H9 (cell line): ENCODE results near the gene ATF7. TPM values are rescaled to one million over a fixed set of nuclear protein-coding genes. Genes with fewer than 3 reads are reported as not detected.
"Not testable (repeated sequence)": the region's sequence is repeated elsewhere in the genome, so short reads cannot be mapped to it uniquely, and the experiment has no call there.

Experiments used
- DNase-seq: peaks from one replicate; pipeline ENCODE4 v3.0.0-alpha.2; 2017
- H2AFZ ChIP-seq: one replicate; pipeline ENCODE4 v1.6.1; 2013; ENCODE audit warnings: mild to moderate bottlenecking, low read length, control low read depth, moderate library complexity
- H2AK5ac ChIP-seq: 2 replicates; pipeline ENCODE4 v1.6.1; 2013; ENCODE audit warnings: low read length, control low read depth, mixed read lengths; ENCODE audit not compliant: insufficient read length
- H2BK120ac ChIP-seq: one replicate; pipeline ENCODE4 v1.6.1; 2013; ENCODE audit warnings: low read depth, mild to moderate bottlenecking, low read length, control low read depth, inconsistent platforms; ENCODE audit not compliant: poor library complexity, severe bottlenecking
- H2BK12ac ChIP-seq: 2 replicates; pipeline ENCODE4 v1.6.1; 2013; ENCODE audit warnings: low read length, control low read depth, mixed read lengths, low read depth; ENCODE audit not compliant: insufficient read length
- H2BK15ac ChIP-seq: 2 replicates; pipeline ENCODE4 v1.6.1; 2013; ENCODE audit warnings: low read depth, low read length, control low read depth
- H2BK20ac ChIP-seq: one replicate; pipeline ENCODE4 v1.6.1; 2013; ENCODE audit warnings: low read depth, mild to moderate bottlenecking, low read length, control low read depth, inconsistent platforms; ENCODE audit not compliant: poor library complexity, severe bottlenecking
- H2BK5ac ChIP-seq: 2 replicates; pipeline ENCODE4 v1.6.1; 2013; ENCODE audit warnings: low read length, control low read depth, mixed read lengths; ENCODE audit not compliant: insufficient read length
- H3K14ac ChIP-seq: 2 replicates; pipeline ENCODE4 v1.6.1; 2013; ENCODE audit warnings: low read length, control low read depth; ENCODE audit not compliant: insufficient read depth
- H3K18ac ChIP-seq: 2 replicates; pipeline ENCODE4 v1.6.1; 2013; ENCODE audit warnings: low read depth, mild to moderate bottlenecking, mixed read lengths, low read length, control low read depth; ENCODE audit not compliant: insufficient read length
- H3K23ac ChIP-seq: 2 replicates; pipeline ENCODE4 v1.6.1; 2013; ENCODE audit warnings: low read length, control low read depth, mixed read lengths, low read depth; ENCODE audit not compliant: insufficient read length
- H3K23me2 ChIP-seq: 2 replicates; pipeline ENCODE4 v1.6.1; 2013; ENCODE audit warnings: low read depth, mild to moderate bottlenecking, mixed read lengths, low read length, control low read depth; ENCODE audit not compliant: insufficient read length, poor library complexity, severe bottlenecking
- H3K27ac ChIP-seq: 2 replicates; pipeline ENCODE4 v1.5.1; 2013; ENCODE audit warnings: low read length, control low read depth, mixed read lengths, low read depth; ENCODE audit not compliant: insufficient read length
- H3K27me3 ChIP-seq: 2 replicates; pipeline ENCODE4 v1.6.1; 2013; ENCODE audit warnings: low read length, control low read depth, inconsistent platforms; ENCODE audit not compliant: insufficient read depth
- H3K4ac ChIP-seq: 2 replicates; pipeline ENCODE4 v1.6.1; 2013; ENCODE audit warnings: low read depth, mild to moderate bottlenecking, control low read depth, inconsistent platforms, low read length, moderate library complexity
- H3K4me1 ChIP-seq: 2 replicates; pipeline ENCODE4 v1.6.1; 2013; ENCODE audit warnings: low read length, control low read depth, inconsistent platforms; ENCODE audit not compliant: insufficient read depth
- H3K4me2 ChIP-seq: 2 replicates; pipeline ENCODE4 v1.6.1; 2013; ENCODE audit warnings: low read length, control low read depth, mixed read lengths; ENCODE audit not compliant: insufficient read length, insufficient read depth
- H3K56ac ChIP-seq: 2 replicates; pipeline ENCODE4 v1.6.1; 2013; ENCODE audit warnings: low read depth, mild to moderate bottlenecking, mixed read lengths, low read length, control low read depth; ENCODE audit not compliant: insufficient read length
- H3K79me1 ChIP-seq: 2 replicates; pipeline ENCODE4 v1.6.1; 2013; ENCODE audit warnings: low read depth, mild to moderate bottlenecking, moderate library complexity, low read length, control low read depth, inconsistent platforms; ENCODE audit not compliant: insufficient read depth, poor library complexity, severe bottlenecking
- H3K79me2 ChIP-seq: 2 replicates; pipeline ENCODE4 v1.6.1; 2013; ENCODE audit warnings: low read length, control low read depth, inconsistent platforms; ENCODE audit not compliant: insufficient read depth
- H3K9ac ChIP-seq: 2 replicates; pipeline ENCODE4 v1.6.1; 2013; ENCODE audit warnings: low read length, control low read depth, mixed read lengths; ENCODE audit not compliant: insufficient read length; ENCODE audit errors: extremely low read depth
- H3K9me3 ChIP-seq: one replicate; pipeline ENCODE4 v1.6.1; 2013; ENCODE audit warnings: low read depth, low read length, inconsistent platforms; ENCODE audit not compliant: control insufficient read depth
- H3T11ph ChIP-seq: one replicate; pipeline ENCODE4 v1.6.1; 2013; ENCODE audit warnings: mild to moderate bottlenecking, low read length, control low read depth, inconsistent platforms
- H4K20me1 ChIP-seq: one replicate; pipeline ENCODE4 v1.6.1; 2013; ENCODE audit not compliant: control insufficient read depth, insufficient read length, insufficient read depth
- H4K5ac ChIP-seq: 2 replicates; pipeline ENCODE4 v1.6.1; 2013; ENCODE audit warnings: low read depth, mild to moderate bottlenecking, mixed read lengths, low read length, control low read depth; ENCODE audit not compliant: insufficient read length
- H4K8ac ChIP-seq: replicated peaks from 2 replicates; pipeline ENCODE4 v1.6.1; 2013; ENCODE audit warnings: low read length, control low read depth, mixed read lengths, low read depth; ENCODE audit not compliant: insufficient read length
- H4K91ac ChIP-seq: 2 replicates; pipeline ENCODE4 v1.6.1; 2013; ENCODE audit warnings: low read depth, mild to moderate bottlenecking, moderate library complexity, mixed read lengths, low read length, control low read depth; ENCODE audit not compliant: insufficient read length
- H3K27ac Mint-ChIP-seq, 3 experiments: 2 replicates in 2 of 3; 3 replicates in 1 of 3; pipeline ENCODE4 v1.8.0; 2020 to 2021; ENCODE audit warnings: mixed read lengths in 3 of 3, mild to moderate bottlenecking in 1 of 3, moderate library complexity in 1 of 3
- H3K27me3 Mint-ChIP-seq: 2 replicates; pipeline ENCODE4 v1.8.0; 2021; ENCODE audit warnings: low read depth, mild to moderate bottlenecking, moderate library complexity, mixed read lengths
- H3K36me3 Mint-ChIP-seq, 3 experiments: 2 replicates in 2 of 3; 3 replicates in 1 of 3; pipeline ENCODE4 v1.8.0; 2020 to 2021; ENCODE audit warnings: low read depth in 3 of 3, mixed read lengths in 3 of 3; ENCODE audit not compliant: insufficient read depth in 1 of 3
- H3K4me1 Mint-ChIP-seq, 2 experiments: 2 replicates each; pipeline ENCODE4 v1.8.0; 2020; ENCODE audit warnings: mixed read lengths in 2 of 2
- H3K4me3 Mint-ChIP-seq, 2 experiments: 2 replicates in 1 of 2; 3 replicates in 1 of 2; pipeline ENCODE4 v1.8.0; 2020 to 2021; ENCODE audit warnings: mild to moderate bottlenecking in 2 of 2, mixed read lengths in 2 of 2, moderate library complexity in 1 of 2
- H3K9me3 Mint-ChIP-seq, 2 experiments: 2 replicates in 1 of 2; 3 replicates in 1 of 2; pipeline ENCODE4 v1.8.0; 2020; ENCODE audit warnings: mild to moderate bottlenecking in 2 of 2, mixed read lengths in 2 of 2, moderate library complexity in 1 of 2
- WGBS: extraction: QIAGEN DNeasy Blood & Tissue Kit; methylation state at CpG from one replicate; pipeline ENCODE4 v1.1.7; 2013; ENCODE audit warnings: missing lambda C conversion rate, low lambda C conversion rate, mixed read lengths; ENCODE audit not compliant: insufficient read length; ENCODE audit errors: extremely low coverage; 5-methylcytosine and 5-hydroxymethylcytosine counted together
- total RNA-seq: library from RNA; stranded (reverse); gene quantifications from 2 replicates; pipeline ENCODE4 v1.2.1, GENCODE V29; 2021
- TF ChIP-seq, protein P1 (sequence below): fragments of 200-600 bp; sonication (generic); conservative IDR thresholded peaks from 3 replicates; pipeline ENCODE4 v1.8.0; 2021; ENCODE audit warnings: antibody characterized with exemption, mild to moderate bottlenecking

The ATF7 gene
- total RNA-seq, 1 experiment from 2014 or later = 17.7 TPM

DNA sequence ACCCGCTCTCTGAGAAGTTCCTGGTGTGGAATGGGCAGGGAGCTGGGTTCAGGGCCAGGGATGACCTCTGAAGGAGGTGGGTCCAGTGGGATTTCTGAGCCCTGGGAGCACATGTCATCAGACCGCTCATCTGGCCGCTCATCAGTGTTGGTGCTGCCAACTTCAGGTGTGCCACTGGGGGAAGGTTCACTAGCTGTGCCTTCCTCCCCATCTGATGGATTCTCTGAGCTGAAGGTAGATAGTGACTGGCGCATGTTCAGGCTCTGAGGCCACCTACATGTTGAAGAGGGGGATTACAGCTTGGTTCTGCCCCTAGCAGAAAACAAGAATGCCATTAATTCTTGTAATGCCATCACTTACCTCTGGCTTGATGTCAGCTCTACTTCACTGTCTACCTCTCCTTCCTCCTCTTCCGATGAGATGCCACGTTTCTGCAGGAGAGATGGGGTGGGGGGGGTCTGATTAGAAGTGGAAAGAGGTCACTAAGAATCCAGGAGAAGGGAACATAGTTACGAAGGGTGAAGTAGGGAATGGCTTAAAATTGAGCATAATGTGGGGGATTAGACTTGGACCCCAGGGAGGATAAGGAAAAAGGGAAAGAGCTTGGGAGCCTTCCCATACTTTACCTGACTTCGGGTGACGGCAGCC lies 144.1 kb downstream of the ATF7 start:
- peaks cover 1% of the 10 kb centered on the region; the same call in 1 of the 2 replicates for H3K27me3 Mint-ChIP-seq
- H3T11ph ChIP-seq = no peak overlapping the region
- H2AK5ac ChIP-seq = no peak overlapping the region
- H4K91ac ChIP-seq = no peak overlapping the region
- H3K9me3 Mint-ChIP-seq = no peaks in the 10 kb centered on the region
- no peak overlapping the region for H3K4ac ChIP-seq
- no peaks in the 10 kb centered on the region for H3K79me1 ChIP-seq
- H4K20me1 ChIP-seq = no peaks in the 10 kb centered on the region
- no peak overlapping the region for H2BK120ac ChIP-seq
- H3K27ac Mint-ChIP-seq = peak overlapping the region; percentile 23 to 92 (median 80); a peak in 5 of 7 replicates
- H2BK5ac ChIP-seq = no peak overlapping the region
- no peak overlapping the region for H3K14ac ChIP-seq
- peaks cover 20 to 36% of the 10 kb centered on the region in 2 experiments for H3K4me1 Mint-ChIP-seq
- H3K27ac ChIP-seq = no peak overlapping the region
- no peak overlapping the region for H4K8ac ChIP-seq
- H3K27me3 ChIP-seq = no peaks in the 10 kb centered on the region
- H3K9ac ChIP-seq = no peak overlapping the region
- no peak overlapping the region for H3K23ac ChIP-seq
- no peaks in the 10 kb centered on the region for H3K4me1 ChIP-seq
- peak; percentile 72 for DNase-seq
- no peak overlapping the region for H2BK20ac ChIP-seq
- WGBS = no CpG with 5 or more reads among the region's 9 CpGs
- TF ChIP-seq, protein P1, sequence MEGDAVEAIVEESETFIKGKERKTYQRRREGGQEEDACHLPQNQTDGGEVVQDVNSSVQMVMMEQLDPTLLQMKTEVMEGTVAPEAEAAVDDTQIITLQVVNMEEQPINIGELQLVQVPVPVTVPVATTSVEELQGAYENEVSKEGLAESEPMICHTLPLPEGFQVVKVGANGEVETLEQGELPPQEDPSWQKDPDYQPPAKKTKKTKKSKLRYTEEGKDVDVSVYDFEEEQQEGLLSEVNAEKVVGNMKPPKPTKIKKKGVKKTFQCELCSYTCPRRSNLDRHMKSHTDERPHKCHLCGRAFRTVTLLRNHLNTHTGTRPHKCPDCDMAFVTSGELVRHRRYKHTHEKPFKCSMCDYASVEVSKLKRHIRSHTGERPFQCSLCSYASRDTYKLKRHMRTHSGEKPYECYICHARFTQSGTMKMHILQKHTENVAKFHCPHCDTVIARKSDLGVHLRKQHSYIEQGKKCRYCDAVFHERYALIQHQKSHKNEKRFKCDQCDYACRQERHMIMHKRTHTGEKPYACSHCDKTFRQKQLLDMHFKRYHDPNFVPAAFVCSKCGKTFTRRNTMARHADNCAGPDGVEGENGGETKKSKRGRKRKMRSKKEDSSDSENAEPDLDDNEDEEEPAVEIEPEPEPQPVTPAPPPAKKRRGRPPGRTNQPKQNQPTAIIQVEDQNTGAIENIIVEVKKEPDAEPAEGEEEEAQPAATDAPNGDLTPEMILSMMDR = peak; percentile 58
- H3K18ac ChIP-seq = no peak overlapping the region
- H3K9me3 ChIP-seq = no peaks in the 10 kb centered on the region
- H4K5ac ChIP-seq = no peak overlapping the region
- no peaks in the 10 kb centered on the region for H3K23me2 ChIP-seq
- H2BK12ac ChIP-seq = no peak overlapping the region
- no peak overlapping the region for H2BK15ac ChIP-seq
- H3K4me2 ChIP-seq = no peak overlapping the region
- no peak overlapping the region for H3K56ac ChIP-seq
- H3K36me3 Mint-ChIP-seq = peaks cover 42 to 85% (median 81%) of the 10 kb centered on the region in 3 experiments
- H3K79me2 ChIP-seq = no peaks in the 10 kb centered on the region
- H3K4me3 Mint-ChIP-seq = no peak overlapping the region
- no peak overlapping the region for H2AFZ ChIP-seq

DNA sequence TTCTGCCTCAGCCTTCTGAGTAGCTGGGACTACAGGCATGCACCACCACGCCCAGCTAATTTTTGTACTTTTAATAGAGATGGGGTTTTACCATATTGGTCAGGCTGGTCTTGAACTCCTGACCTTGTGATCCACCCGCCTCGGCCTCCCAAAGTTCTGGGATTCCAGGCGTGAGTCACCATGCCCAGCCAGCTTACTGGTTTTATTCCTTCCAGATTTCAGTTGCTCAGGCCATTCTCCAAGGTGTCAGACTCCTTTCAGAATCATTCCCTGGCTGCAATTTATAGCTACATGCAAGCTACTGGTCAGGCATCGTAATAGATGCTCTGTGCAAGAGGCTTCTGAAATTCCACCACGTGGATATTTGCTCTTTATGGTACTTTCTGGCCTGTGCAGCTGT lies 144.7 kb downstream of the ATF7 start:
- not testable (repeated sequence) for H4K20me1 ChIP-seq, H3K9me3 Mint-ChIP-seq, H3K9ac ChIP-seq, H3K79me2 ChIP-seq, H2BK120ac ChIP-seq, H3K4me1 ChIP-seq, H2AFZ ChIP-seq, H4K5ac ChIP-seq, H4K91ac ChIP-seq, H3K4me3 Mint-ChIP-seq, H3K27me3 Mint-ChIP-seq, H2BK20ac ChIP-seq, H3K27ac ChIP-seq, H3K4me2 ChIP-seq, H3K4ac ChIP-seq, H2BK15ac ChIP-seq, H3K56ac ChIP-seq, H3K14ac ChIP-seq, H2BK5ac ChIP-seq, DNase-seq, H4K8ac ChIP-seq, H2AK5ac ChIP-seq, H3K23me2 ChIP-seq, H3K9me3 ChIP-seq, H3K18ac ChIP-seq, H3K23ac ChIP-seq, H3T11ph ChIP-seq, H3K27me3 ChIP-seq, H2BK12ac ChIP-seq, H3K79me1 ChIP-seq
- H3K4me1 Mint-ChIP-seq = peaks cover 26 to 43% of the 10 kb centered on the region in 2 experiments
- WGBS = no CpG with 5 or more reads among the region's 6 CpGs
- peaks cover 48 to 87% (median 84%) of the 10 kb centered on the region in 3 experiments for H3K36me3 Mint-ChIP-seq
- H3K27ac Mint-ChIP-seq = peak overlapping the region in 2 of 3 experiments; percentile 91 to 92; a peak in 4 of 7 replicates
